Stimulated activated naive CD8-positive, alpha-beta T cell treated with anti-CD3 and anti-CD28 coated beads, Interleukin-15, Interleukin-2, amounts not matched to agents 100 ng/mL and 50 ng/mL, for 24 hours (primary cell): Measurements from ENCODE around the gene ZNF93.
"Not testable (repeated sequence)": the region's sequence is repeated elsewhere in the genome, so short reads cannot be mapped to it uniquely, and the experiment has no call there.

Experiments used
- H3K27ac Mint-ChIP-seq: one replicate; pipeline ENCODE4 v1.8.0; 2021; ENCODE audit warnings: mild to moderate bottlenecking, mixed read lengths
- H3K27me3 Mint-ChIP-seq: one replicate; pipeline ENCODE4 v1.8.0; 2021; ENCODE audit warnings: mixed read lengths
- H3K36me3 Mint-ChIP-seq: one replicate; pipeline ENCODE4 v1.8.0; 2021; ENCODE audit warnings: low read depth, mixed read lengths
- H3K4me1 Mint-ChIP-seq: one replicate; pipeline ENCODE4 v1.8.0; 2021; ENCODE audit warnings: low read depth, mixed read lengths
- H3K4me3 Mint-ChIP-seq: one replicate; pipeline ENCODE4 v1.8.0; 2021; ENCODE audit warnings: mild to moderate bottlenecking, mixed read lengths
- H3K9me3 Mint-ChIP-seq: one replicate; pipeline ENCODE4 v1.8.0; 2021; ENCODE audit warnings: mixed read lengths

ZNF93 gene

DNA sequence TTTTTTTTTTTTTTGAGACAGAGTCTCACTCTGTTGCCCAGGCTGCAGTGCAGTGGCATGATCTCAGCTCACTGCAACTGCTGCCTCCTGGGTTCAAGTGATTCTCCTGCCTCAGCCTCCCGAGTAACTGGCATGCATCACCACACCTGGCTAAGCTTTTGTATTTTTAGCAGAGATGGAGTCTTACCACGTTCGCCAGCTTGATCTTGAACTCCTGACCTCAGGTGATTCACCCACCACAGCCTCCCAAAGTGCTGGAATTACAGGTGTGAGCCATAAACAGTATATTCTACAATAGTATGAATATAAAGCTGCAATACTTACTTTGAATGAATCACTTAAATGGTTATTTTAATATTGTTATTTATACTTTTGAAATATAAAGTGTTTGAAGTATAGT lies 6.8 kb downstream of the ZNF93 start:
- H3K9me3 Mint-ChIP-seq, H3K4me3 Mint-ChIP-seq, H3K27me3 Mint-ChIP-seq, H3K27ac Mint-ChIP-seq: not testable (repeated sequence)
- Mint-ChIP-seq H3K36me3 (peaks cover 61% of the 10 kb centered on the region), H3K4me1 (peaks cover 30% of the 10 kb centered on the region)

DNA sequence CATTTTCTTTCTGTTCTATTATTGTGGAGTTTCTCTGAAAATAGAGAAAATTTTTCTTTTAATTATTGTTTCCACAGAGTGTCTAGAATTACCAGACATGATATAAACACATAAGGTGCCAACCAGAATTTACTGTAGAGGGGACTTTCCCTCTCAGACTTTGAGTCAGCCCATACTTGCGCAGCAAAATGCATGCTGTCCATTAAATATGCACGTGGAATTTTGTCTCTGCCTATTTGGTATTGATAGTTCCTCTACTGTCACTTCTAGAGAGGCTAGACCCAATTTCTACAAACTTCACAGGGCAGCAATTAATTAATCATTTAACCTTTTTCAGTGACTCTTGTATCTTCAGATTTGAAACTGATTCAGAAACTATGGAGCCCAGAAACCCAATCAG lies 8.9 kb downstream of the ZNF93 start:
- Mint-ChIP-seq H3K27ac (no peak overlapping the region), H3K36me3 (peaks cover 68% of the 10 kb centered on the region), H3K4me3 (no peak overlapping the region), H3K9me3 (no peaks in the 10 kb centered on the region), H3K4me1 (peaks cover 19% of the 10 kb centered on the region), H3K27me3 (no peaks in the 10 kb centered on the region)

DNA sequence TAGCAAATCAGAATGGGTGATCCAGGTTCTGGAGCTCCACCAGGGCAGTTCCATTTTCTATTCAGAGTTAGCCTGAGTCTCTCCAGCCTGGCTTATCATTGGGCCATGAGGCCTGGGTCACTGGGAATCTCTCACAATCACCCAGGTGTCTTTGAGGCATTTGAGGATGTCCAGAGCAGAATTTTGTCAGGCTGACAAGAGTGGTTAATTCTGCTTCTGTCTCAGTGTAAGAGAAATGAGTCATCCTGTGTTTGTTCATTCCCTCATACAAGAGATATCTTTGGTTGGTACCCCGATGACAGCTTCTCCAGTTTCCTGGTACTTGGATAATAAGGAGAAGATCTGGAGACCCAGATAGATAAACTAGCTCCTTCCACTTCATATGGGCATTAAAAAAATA lies 10.4 kb downstream of the ZNF93 start:
- Mint-ChIP-seq H3K27ac (no peak overlapping the region), H3K4me3 (no peak overlapping the region), H3K27me3 (no peaks in the 10 kb centered on the region), H3K36me3 (peaks cover 68% of the 10 kb centered on the region), H3K9me3 (no peaks in the 10 kb centered on the region), H3K4me1 (peaks cover 9% of the 10 kb centered on the region)

DNA sequence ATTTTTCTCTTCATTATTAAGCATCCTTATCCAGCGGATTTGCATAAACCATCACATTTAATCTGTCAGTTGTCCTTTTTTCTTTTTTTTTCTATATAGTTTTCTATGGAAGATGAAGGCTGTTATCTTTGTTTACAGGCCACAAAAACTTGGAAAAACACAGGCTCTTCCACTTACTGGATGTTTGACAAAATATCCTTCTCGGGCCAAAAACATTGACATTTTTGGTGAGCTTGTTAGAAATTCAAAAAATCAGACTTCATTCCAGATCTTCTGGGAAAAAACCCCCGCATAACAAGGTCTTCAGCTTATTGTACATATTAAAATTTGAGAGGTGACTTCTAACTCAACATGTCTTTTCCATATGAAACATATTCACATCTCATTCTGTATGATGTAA lies 13.8 kb downstream of the ZNF93 start:
- Mint-ChIP-seq H3K4me1 (peaks cover 5% of the 10 kb centered on the region), H3K9me3 (no peaks in the 10 kb centered on the region), H3K27ac (no peak overlapping the region), H3K36me3 (peaks cover 79% of the 10 kb centered on the region), H3K27me3 (no peaks in the 10 kb centered on the region), H3K4me3 (no peak overlapping the region)

DNA sequence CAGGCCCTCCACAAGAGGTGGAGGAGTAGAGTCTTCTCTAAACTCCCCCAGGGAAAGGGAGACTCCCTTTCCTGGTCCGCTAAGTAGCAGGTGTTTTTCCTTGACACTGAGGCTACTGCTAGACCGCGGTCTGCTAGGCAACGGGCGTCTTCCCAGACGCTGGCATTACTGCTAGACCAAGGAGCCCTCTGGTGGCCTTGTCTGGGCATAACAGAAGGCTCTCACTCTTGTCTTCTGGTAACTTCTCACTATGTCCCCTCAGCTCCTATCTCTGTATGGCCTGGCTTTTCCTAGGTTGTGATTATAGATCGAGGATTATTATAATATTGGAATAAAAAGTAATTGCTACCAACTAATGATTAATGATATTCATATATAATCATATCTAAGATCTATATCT lies 29.7 kb downstream of the ZNF93 start:
- H3K4me1 Mint-ChIP-seq, H3K4me3 Mint-ChIP-seq, H3K27ac Mint-ChIP-seq, H3K27me3 Mint-ChIP-seq: not testable (repeated sequence)
- Mint-ChIP-seq H3K36me3 (peaks cover 82% of the 10 kb centered on the region), H3K9me3 (peaks cover 35% of the 10 kb centered on the region)

DNA sequence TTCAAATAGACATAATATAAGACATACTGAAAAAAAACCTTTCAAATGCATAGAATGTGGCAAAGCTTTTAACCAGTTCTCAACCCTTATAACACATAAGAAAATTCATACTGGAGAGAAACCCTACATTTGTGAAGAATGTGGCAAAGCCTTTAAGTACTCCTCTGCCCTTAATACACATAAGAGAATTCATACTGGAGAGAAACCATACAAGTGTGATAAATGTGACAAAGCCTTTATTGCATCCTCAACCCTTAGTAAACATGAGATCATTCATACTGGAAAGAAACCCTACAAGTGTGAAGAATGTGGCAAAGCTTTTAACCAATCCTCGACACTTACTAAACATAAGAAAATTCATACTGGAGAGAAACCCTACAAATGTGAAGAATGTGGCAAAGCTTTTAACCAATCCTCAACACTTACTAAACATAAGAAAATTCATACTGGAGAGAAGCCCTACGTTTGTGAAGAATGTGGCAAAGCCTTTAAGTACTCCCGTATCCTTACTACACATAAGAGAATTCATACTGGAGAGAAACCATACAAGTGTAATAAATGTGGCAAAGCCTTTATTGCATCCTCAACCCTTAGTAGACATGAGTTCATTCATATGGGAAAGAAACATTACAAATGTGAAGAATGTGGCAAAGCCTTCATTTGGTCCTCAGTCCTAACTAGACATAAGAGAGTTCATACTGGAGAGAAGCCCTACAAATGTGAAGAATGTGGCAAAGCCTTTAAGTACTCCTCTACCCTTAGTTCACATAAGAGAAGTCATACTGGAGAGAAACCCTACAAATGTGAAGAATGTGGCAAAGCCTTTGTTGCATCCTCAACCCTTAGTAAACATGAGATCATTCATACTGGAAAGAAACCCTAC lies 32.9 kb downstream of the ZNF93 start:
- not testable (repeated sequence) for H3K27me3 Mint-ChIP-seq, H3K4me3 Mint-ChIP-seq, H3K27ac Mint-ChIP-seq, H3K4me1 Mint-ChIP-seq
- peaks cover 37% of the 10 kb centered on the region for H3K9me3 Mint-ChIP-seq
- H3K36me3 Mint-ChIP-seq = peaks cover 62% of the 10 kb centered on the region

DNA sequence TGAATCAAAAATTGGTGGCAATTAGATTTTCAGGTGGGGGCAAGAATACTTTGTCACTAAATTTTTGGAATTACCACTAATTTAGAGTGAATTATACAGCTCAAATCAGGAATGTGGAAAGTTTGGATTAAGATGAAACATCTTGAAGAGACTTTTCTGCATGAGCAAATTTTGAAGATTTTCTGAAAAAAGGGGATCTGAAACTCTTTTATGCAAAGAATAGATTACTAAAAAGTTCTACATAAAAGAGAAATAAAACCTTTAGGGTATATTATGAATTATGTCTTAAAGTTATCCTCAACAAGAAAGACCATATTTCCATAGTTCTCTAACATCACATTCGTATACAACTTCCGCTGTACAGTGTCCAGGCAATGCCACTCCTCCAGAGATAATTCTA lies 36.7 kb downstream of the ZNF93 start:
- no peaks in the 10 kb centered on the region for H3K27me3 Mint-ChIP-seq
- H3K27ac Mint-ChIP-seq = no peak overlapping the region
- no peaks in the 10 kb centered on the region for H3K4me1 Mint-ChIP-seq
- H3K4me3 Mint-ChIP-seq = no peak overlapping the region
- peaks cover 34% of the 10 kb centered on the region for H3K36me3 Mint-ChIP-seq
- peaks cover 47% of the 10 kb centered on the region for H3K9me3 Mint-ChIP-seq

DNA sequence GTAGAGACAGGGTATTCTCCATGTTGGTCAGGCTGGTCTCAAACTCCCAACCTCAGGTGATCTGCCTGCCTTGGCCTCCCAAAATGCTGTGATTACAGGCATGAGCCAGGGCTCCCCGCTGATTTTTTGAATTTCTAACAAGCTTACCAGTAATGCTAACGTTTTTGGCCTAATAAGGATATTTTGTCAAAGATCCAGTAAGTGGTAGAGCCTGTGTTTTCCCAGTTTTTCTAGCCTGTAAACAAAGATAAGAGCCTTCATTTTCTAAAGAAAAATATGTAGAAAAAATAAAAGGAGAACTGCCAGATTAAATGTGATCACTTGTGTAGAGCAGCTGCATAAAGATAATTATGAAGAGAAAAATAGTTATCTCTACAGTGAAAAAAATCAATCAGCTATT lies 37.7 kb downstream of the ZNF93 start:
- Mint-ChIP-seq H3K36me3 (peaks cover 24% of the 10 kb centered on the region), H3K27me3 (no peaks in the 10 kb centered on the region), H3K4me3 (no peak overlapping the region), H3K4me1 (no peaks in the 10 kb centered on the region), H3K27ac (no peak overlapping the region), H3K9me3 (peaks cover 44% of the 10 kb centered on the region)

DNA sequence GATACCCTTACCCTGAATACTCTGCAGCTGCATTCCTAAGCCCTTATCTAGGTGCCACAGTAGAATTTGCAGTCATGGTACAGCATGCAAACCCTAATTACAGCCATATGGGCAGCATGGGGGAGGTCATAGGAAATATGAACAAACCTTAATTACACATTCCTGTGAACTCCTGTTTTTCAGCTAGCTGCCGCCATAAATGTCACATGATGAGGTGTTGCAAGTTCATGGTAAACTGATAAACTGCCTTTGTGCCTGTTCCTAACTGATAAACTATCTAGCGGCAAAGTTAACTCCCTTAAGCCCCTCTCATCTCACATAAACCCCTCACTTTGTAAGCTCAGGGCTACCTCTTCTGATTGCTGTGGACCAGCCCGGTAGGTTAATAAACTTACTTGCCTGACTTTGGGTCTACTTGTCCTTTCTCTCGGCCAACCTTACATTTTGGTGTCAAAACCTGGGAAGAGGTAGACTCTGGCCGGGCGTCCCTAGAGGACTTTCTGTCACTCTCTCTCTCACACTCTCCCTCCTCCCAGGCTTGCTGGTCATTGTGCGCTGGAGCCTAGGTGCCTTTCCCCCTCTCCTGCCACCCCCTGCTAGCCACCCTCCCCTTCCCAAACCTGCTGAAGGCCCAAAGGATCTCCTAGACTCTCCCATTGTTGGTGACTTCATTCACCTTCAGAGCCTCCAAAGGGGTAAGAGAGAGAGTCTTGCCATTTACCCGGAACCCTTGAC lies 43.3 kb downstream of the ZNF93 start:
- no peak overlapping the region for H3K4me3 Mint-ChIP-seq
- no peaks in the 10 kb centered on the region for H3K4me1 Mint-ChIP-seq
- peaks cover 6% of the 10 kb centered on the region for H3K27me3 Mint-ChIP-seq
- no peaks in the 10 kb centered on the region for H3K36me3 Mint-ChIP-seq
- H3K27ac Mint-ChIP-seq = no peak overlapping the region
- peaks cover 36% of the 10 kb centered on the region for H3K9me3 Mint-ChIP-seq

DNA sequence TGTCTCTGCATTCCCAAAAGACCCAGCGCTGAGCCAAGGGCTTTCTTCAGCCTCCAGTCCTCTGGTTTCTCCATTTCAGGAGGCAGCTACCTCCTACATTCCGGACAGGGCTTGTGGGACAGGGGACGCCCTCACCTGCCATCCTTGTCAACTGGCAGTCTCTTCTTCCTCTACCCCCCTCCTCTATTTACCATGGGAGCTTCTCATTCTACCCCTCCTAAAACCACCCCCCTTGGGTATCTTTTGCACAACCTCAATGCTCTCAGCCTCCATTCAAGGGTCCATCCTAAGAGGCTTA lies 43.8 kb downstream of the ZNF93 start:
- H3K4me3 Mint-ChIP-seq = no peak overlapping the region
- H3K27me3 Mint-ChIP-seq = peaks cover 6% of the 10 kb centered on the region
- H3K27ac Mint-ChIP-seq = no peak overlapping the region
- no peaks in the 10 kb centered on the region for H3K36me3 Mint-ChIP-seq
- H3K9me3 Mint-ChIP-seq = peaks cover 31% of the 10 kb centered on the region
- H3K4me1 Mint-ChIP-seq = no peaks in the 10 kb centered on the region

DNA sequence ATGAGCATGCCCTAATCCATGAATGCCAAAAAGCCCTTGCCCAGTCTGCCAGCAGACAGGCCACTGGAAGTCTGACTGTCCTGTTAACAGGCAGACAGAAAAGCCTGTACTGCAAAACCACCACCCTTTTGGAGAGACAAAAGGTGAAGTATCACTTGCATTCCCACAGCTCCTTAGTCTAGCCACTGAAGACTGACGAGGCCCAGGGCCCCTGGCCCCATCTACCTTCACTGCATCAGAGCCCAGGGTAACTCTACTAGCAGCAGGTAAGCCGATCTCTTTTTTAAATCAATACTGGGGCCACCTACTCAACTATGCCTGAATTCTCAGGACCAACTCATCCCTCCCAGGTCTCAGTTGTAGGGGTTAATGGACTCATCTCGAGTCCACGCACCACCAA lies 45.5 kb downstream of the ZNF93 start:
- H3K4me3 Mint-ChIP-seq = no peak overlapping the region
- H3K4me1 Mint-ChIP-seq = no peaks in the 10 kb centered on the region
- no peaks in the 10 kb centered on the region for H3K36me3 Mint-ChIP-seq
- H3K27me3 Mint-ChIP-seq = peaks cover 6% of the 10 kb centered on the region
- peaks cover 23% of the 10 kb centered on the region for H3K9me3 Mint-ChIP-seq
- H3K27ac Mint-ChIP-seq = no peak overlapping the region

DNA sequence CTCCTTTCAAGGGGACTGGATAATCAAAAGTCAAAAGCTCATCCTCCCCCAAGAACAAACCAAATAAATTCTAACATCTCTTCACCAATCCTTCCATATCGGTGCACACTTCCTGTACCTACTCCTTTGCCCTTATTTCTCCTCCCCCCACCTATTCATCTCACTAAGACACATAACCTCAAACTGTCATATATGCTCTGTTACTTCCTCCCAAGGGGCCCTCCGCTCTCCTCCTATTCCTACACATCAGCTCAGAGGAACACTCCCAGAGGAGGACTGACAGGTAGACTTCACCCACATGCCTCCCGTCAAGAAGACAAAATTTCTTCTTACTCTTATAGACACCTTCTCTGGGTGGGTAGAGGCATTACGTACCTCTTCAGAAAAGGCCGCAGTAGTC lies 48.1 kb downstream of the ZNF93 start:
- no peaks in the 10 kb centered on the region for H3K4me1 Mint-ChIP-seq
- no peak overlapping the region for H3K27ac Mint-ChIP-seq
- no peaks in the 10 kb centered on the region for H3K36me3 Mint-ChIP-seq
- peaks cover 6% of the 10 kb centered on the region for H3K27me3 Mint-ChIP-seq
- H3K4me3 Mint-ChIP-seq = no peak overlapping the region
- H3K9me3 Mint-ChIP-seq = peaks cover 7% of the 10 kb centered on the region

DNA sequence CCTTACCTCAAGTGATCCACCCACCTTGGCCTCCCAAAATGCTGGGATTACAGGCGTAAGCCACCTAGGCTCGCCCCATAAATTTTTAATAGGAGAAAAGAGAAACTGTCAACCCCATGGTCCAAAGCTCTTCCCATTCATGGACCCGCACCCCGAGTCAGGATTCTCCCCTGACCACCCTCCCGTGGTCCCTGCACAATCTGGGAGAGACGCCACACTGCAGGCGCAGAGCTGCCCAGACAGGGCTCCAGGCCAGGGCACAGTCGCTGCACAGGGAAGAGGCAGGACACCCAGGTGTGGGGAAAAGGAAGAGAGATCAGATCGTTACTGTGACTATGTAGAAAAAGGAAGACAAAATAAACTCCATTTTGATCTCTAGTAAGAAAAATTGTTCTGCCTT lies 54.5 kb downstream of the ZNF93 start:
- Mint-ChIP-seq H3K4me3 (no peak overlapping the region), H3K36me3 (no peaks in the 10 kb centered on the region), H3K4me1 (peaks cover 7% of the 10 kb centered on the region), H3K27me3 (no peaks in the 10 kb centered on the region), H3K9me3 (no peaks in the 10 kb centered on the region), H3K27ac (no peak overlapping the region)

DNA sequence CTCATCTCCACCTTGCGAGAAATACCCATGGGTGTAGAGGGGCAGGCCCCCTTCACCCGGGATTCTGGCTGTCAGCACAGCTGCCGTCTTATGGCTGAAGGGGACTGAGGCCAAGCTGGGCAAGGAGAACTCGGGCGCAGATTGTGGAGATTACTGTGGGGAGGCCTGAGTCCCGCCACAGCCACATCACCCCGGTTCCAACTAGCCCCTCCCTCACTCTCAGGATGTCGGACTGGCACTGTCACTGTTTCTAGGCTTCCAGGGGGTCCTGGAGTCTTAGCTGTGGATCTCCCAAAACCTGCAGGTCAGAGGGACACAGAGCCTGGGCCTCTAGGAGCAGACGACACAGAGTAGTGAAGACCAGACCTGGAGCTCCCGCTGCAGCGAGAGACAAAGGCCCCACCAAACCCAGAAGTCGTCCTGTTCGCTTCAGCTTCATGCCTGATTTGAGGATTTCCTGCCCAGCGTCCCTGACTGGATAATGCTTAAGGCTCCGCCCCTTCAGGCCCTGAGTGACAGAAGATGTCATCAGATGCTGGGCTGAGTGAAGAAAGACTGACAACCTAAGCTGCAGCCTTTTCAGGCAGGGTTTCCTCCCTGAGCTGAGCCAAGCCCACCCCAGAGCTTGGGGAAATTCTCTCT lies 55.8 kb downstream of the ZNF93 start:
- Mint-ChIP-seq H3K36me3 (no peaks in the 10 kb centered on the region), H3K4me3 (no peak overlapping the region), H3K27me3 (no peaks in the 10 kb centered on the region), H3K27ac (no peak overlapping the region), H3K9me3 (no peaks in the 10 kb centered on the region), H3K4me1 (peaks cover 7% of the 10 kb centered on the region)

DNA sequence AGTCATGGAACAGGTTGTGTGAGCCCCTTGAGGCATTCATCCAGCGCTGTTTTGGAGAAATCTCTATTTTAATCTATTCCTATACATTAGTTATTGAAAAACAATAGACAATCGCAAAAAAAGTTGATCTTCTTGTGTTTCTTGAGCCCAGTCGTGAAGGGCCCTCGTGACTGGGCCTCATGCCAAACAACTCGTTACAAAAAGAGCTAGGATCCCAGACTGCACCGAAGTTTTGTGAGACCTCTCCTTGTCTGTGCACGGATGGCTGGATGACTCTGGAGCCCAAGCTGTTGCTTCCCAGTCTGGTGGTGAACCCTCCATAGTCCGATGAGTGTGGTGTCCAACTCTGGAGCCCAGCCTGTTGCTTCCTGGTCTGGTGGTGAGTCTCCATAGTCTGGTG lies 57.0 kb downstream of the ZNF93 start:
- H3K27me3 Mint-ChIP-seq, H3K4me1 Mint-ChIP-seq, H3K27ac Mint-ChIP-seq, H3K4me3 Mint-ChIP-seq, H3K9me3 Mint-ChIP-seq, H3K36me3 Mint-ChIP-seq: not testable (repeated sequence)
